HepG2 (cell line): Measurements from ENCODE around the gene KMT2B. TPM values are rescaled to one million over a fixed set of nuclear protein-coding genes. Genes with fewer than 3 reads are reported as not detected.

Experiments used
- ATAC-seq: fragments of 200-7000 bp; cut with Tn5 transposase; 3 replicates; pipeline ENCODE4 v1.9.1; 2020; ENCODE audit warnings: mild to moderate bottlenecking, moderate library complexity
- BruUV-seq: library from RNA; stranded (reverse); fragments of 400-500 nt; replicated peaks from 2 replicates; lab custom pipeline; 2021; lab: Mats Ljungman, UMichigan
- CTCF ChIA-PET: fragments of 300-600 bp; formaldehyde crosslinking; extraction: SDS; loops from one replicate; lab custom pipeline; 2021; ENCODE audit warnings: low total read pairs, inconsistent platforms, low intra/inter-chr PET ratio; lab: Yijun Ruan, JAX
- POLR2A ChIA-PET: fragments of 350-600 bp; sonication (Branson Sonifier 250); formaldehyde crosslinking; loops from one replicate; lab custom pipeline; 2020; ENCODE audit warnings: antibody characterized with exemption, inconsistent platforms; lab: Yijun Ruan, JAX
- DNase-seq: peaks from one replicate; pipeline ENCODE4 v3.0.0-alpha.2; 2015; ENCODE audit warnings: low spot score
- FAIRE-seq: peaks from 3 replicates; lab custom pipeline; 2011; peaks lifted over from hg19 to GRCh38; lab: Jason Lieb, UNC
- H2AFZ ChIP-seq: one replicate; pipeline ENCODE4 v1.6.1; 2011; ENCODE audit warnings: low read length, inconsistent platforms
- H3K27ac ChIP-seq: fragments of 300-600 bp; 3 replicates; pipeline ENCODE4 v1.8.0; 2011; ENCODE audit warnings: mixed run types, mild to moderate bottlenecking, mixed read lengths, low read length, inconsistent platforms; ENCODE audit not compliant: insufficient read depth; ENCODE audit errors: extremely low read length
- H3K27me3 ChIP-seq, 2 experiments: fragments of 200-600 bp in 1 of 2; 2 replicates in 1 of 2; 3 replicates in 1 of 2; pipeline versions ENCODE4 v1.6.0 to v1.8.0; 2011; ENCODE audit warnings: low read length in 2 of 2, mild to moderate bottlenecking in 2 of 2, moderate library complexity in 2 of 2, inconsistent platforms in 1 of 2; ENCODE audit not compliant: insufficient read depth in 2 of 2, control insufficient read depth in 1 of 2
- H3K36me3 ChIP-seq, 2 experiments: fragments of 200-600 bp in 1 of 2; replicated peaks in 1 of 2; 2 replicates in 1 of 2; 3 replicates in 1 of 2; pipeline versions ENCODE4 v1.5.1 to v1.8.0; 2011; ENCODE audit warnings: low read length in 2 of 2, inconsistent platforms in 1 of 2; ENCODE audit not compliant: insufficient read depth in 2 of 2, control insufficient read depth in 1 of 2
- H3K4me1 ChIP-seq: 2 replicates; pipeline ENCODE4 v1.5.1; 2012; ENCODE audit warnings: low read length, inconsistent platforms; ENCODE audit not compliant: insufficient read depth
- H3K4me2 ChIP-seq: 2 replicates; pipeline ENCODE4 v1.6.0; 2011; ENCODE audit warnings: low read depth, low read length, inconsistent platforms
- H3K4me3 ChIP-seq, 3 experiments: fragments of 200-600 bp in 1 of 3; sonication (generic), shearing (Covaris generic) in 1 of 3; replicated peaks in 1 of 3; 2 replicates each; pipeline ENCODE4 v1.5.1; 2011 to 2016; ENCODE audit warnings: low read length in 3 of 3, inconsistent platforms in 2 of 3, low read depth in 2 of 3, mild to moderate bottlenecking in 2 of 3, control low read depth in 1 of 3, mixed read lengths in 1 of 3; ENCODE audit not compliant: insufficient read depth in 1 of 3
- H3K79me2 ChIP-seq: one replicate; pipeline ENCODE4 v1.6.1; 2011; ENCODE audit warnings: low read length, inconsistent platforms; ENCODE audit not compliant: insufficient read depth
- H3K9ac ChIP-seq: 2 replicates; pipeline ENCODE4 v1.6.0; 2011; ENCODE audit warnings: mild to moderate bottlenecking, low read depth, low read length, inconsistent platforms; ENCODE audit not compliant: insufficient read depth
- H3K9me3 ChIP-seq: 2 replicates; pipeline ENCODE4 v1.5.1; 2012; ENCODE audit warnings: mild to moderate bottlenecking, low read length
- H4K20me1 ChIP-seq: 2 replicates; pipeline ENCODE4 v1.6.0; 2011; ENCODE audit warnings: inconsistent platforms, mild to moderate bottlenecking, low read length, moderate library complexity; ENCODE audit not compliant: insufficient read depth
- ATF7 ChIP-seq, 2 experiments: fragments of 450-650 bp in 1 of 2; sonication (generic) in 1 of 2; formaldehyde crosslinking in 1 of 2; IDR thresholded peaks; 2 replicates each; pipeline versions ENCODE4 v1.4.0 to v1.6.1; 2016 to 2020; ENCODE audit warnings: antibody characterized with exemption in 1 of 2, mild to moderate bottlenecking in 1 of 2, missing genetic modification reagents in 1 of 2
- GATA4 ChIP-seq: sonication (generic); IDR thresholded peaks from 2 replicates; pipeline ENCODE4 v1.6.1; 2016; ENCODE audit warnings: antibody characterized with exemption, low read depth, borderline replicate concordance
- IKZF1 ChIP-seq: fragments of 450-650 bp; IDR thresholded peaks from 2 replicates; pipeline ENCODE4 v1.7.1; 2016
- MTERF4 ChIP-seq: sonication (generic); formaldehyde crosslinking; IDR thresholded peaks from 2 replicates; pipeline ENCODE4 v1.8.0; 2023; ENCODE audit warnings: mild to moderate bottlenecking, missing genetic modification reagents
- NCOR1 ChIP-seq: fragments of 200-600 bp; sonication (generic); IDR thresholded peaks from 2 replicates; pipeline ENCODE4 v1.7.0; 2017; ENCODE audit warnings: antibody characterized with exemption, low read length, borderline replicate concordance
- NR2F6 ChIP-seq, 2 experiments: IDR thresholded peaks; 2 replicates each; pipeline ENCODE4 v1.6.1; 2016; ENCODE audit warnings: antibody characterized with exemption in 1 of 2, mild to moderate bottlenecking in 1 of 2
- PAF1 ChIP-seq: IDR thresholded peaks from 2 replicates; pipeline ENCODE4 v1.6.1; 2016; ENCODE audit warnings: missing genetic modification reagents, missing compliant biosample characterization
- RARA ChIP-seq: IDR thresholded peaks from 2 replicates; pipeline ENCODE4 v1.6.1; 2016; ENCODE audit warnings: missing genetic modification reagents, missing compliant biosample characterization
- SMAD9 ChIP-seq: sonication (generic); formaldehyde crosslinking; IDR thresholded peaks from 2 replicates; pipeline ENCODE4 v1.5.1; 2020; ENCODE audit warnings: mild to moderate bottlenecking, missing genetic modification reagents
- TAF15 ChIP-seq: fragments of 200-400 bp; formaldehyde crosslinking; IDR thresholded peaks from one replicate; pipeline ENCODE4 v1.6.1; 2018; ENCODE audit warnings: mild to moderate bottlenecking, low read depth, low read length; ENCODE audit not compliant: poor library complexity, severe bottlenecking
- TEF ChIP-seq: sonication (generic); formaldehyde crosslinking; IDR thresholded peaks from 2 replicates; pipeline ENCODE4 v1.5.0; 2020; ENCODE audit warnings: missing genetic modification reagents
- ZBTB7B ChIP-seq: sonication (generic); formaldehyde crosslinking; IDR thresholded peaks from 2 replicates; pipeline ENCODE4 v1.4.0; 2020; ENCODE audit warnings: missing genetic modification reagents
- ZC3H13 ChIP-seq: sonication (generic); formaldehyde crosslinking; IDR thresholded peaks from 2 replicates; pipeline ENCODE4 v1.8.1; 2023; ENCODE audit warnings: mild to moderate bottlenecking, missing genetic modification reagents, moderate library complexity
- ZNF160 ChIP-seq: sonication (generic); formaldehyde crosslinking; IDR thresholded peaks from 2 replicates; pipeline ENCODE4 v1.8.0; 2022; ENCODE audit warnings: mild to moderate bottlenecking, inconsistent platforms, missing genetic modification reagents
- ZNF460 ChIP-seq: sonication (generic); formaldehyde crosslinking; IDR thresholded peaks from 2 replicates; pipeline ENCODE4 v1.5.1; 2020; ENCODE audit warnings: missing genetic modification reagents, mild to moderate bottlenecking, borderline replicate concordance
- ZNF788 ChIP-seq: sonication (generic); formaldehyde crosslinking; IDR thresholded peaks from 2 replicates; pipeline ENCODE4 v1.5.0; 2020; ENCODE audit warnings: mild to moderate bottlenecking, missing genetic modification reagents, borderline replicate concordance
- WGBS: methylation state at CpG from one replicate; pipeline ENCODE4 v1.1.6; 2017; ENCODE audit warnings: low lambda C conversion rate; 5-methylcytosine and 5-hydroxymethylcytosine counted together
- in situ Hi-C: cut with HindIII; loops from 2 replicates; pipeline ENCODE4 v1.10.0; 2017; ENCODE audit warnings: low pct_unique_long_range_greater_than_20kb; ENCODE audit not compliant: extremely low pct_ligation_motif_present
- intact Hi-C: fragments of 100-400 bp; cut with micrococcal nuclease; formaldehyde crosslinking; loops from one replicate; pipeline ENCODE4 v1.10.0; 2022; ENCODE audit not compliant: unreplicated experiment
- polyA plus RNA-seq, 8 experiments: library from polyadenylated mRNA; depleted of rRNA in 3 of 8; stranded (reverse) in 7 of 8; unstranded in 1 of 8; fragments of >200 nt; fragmentation: Illumina TruSeq in 4 of 8; extraction: Trizol in 4 of 8; gene quantifications; 2 replicates each; pipeline versions ENCODE4 v1.2.1 to v1.2.3, GENCODE V29; 2011 to 2016; ENCODE audit warnings: low read depth in 4 of 8, missing spikeins in 1 of 8, mixed read lengths in 1 of 8; ENCODE audit not compliant: insufficient read depth in 1 of 8
- total RNA-seq, 5 experiments: library from RNA; depleted of rRNA; stranded (reverse); fragments of >200 nt; fragmentation: Illumina TruSeq; extraction: Trizol; gene quantifications; 2 replicates each; pipeline ENCODE4 v1.2.3, GENCODE V29; 2016; ENCODE audit warnings: low read depth in 1 of 5
- TF ChIP-seq, protein P1 (sequence below): sonication (generic); formaldehyde crosslinking; IDR thresholded peaks from 2 replicates; pipeline ENCODE4 v1.4.0; 2020; ENCODE audit warnings: missing genetic modification reagents, mild to moderate bottlenecking, borderline replicate concordance

The KMT2B gene
- total and polyA plus RNA-seq, 2 of the 13 experiments (the other 11 are each of a cell fraction or from before 2014, with no cell fraction given) = 6.2 to 16.9 TPM

DNA sequence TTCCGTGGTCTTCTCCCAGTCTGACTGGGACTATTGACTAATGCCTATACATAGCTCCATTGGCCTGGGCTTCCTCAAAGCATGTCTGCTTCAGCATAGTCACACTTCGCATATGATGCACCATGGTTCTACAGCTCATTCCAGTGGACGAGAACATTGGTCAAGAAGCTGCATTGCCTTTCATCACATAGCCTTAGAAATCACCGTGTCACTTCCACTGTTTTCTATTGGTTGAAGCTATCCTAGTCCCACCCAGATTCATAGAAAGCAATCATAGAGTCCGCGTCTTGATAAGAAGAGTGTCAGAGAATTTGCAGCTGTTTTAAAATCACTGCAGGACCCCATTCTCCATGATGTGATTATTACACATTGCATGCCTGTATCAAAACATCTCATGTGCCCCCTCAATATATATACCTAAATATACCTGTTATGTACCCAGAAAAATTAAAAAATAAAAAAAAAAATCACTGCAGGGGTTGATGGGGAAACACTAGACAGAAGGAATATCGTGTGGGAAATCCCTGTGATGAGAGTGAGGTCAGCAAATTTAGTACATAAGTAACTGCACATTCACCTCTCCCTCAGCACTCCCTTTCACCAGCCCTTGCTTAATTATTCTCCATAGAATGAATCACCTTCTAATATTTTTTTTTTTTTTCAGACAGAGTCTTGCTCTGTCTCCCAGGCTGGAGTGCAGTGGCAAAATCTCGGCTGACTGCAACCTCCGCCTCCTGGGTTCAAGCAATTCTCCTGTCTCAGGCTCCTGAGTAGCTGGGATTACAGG lies 55.4 kb downstream of the KMT2B start:
- H3K79me2 ChIP-seq = no peaks in the 10 kb centered on the region
- H3K27me3 ChIP-seq = no peaks in the 10 kb centered on the region
- no peak overlapping the region for H2AFZ ChIP-seq
- POLR2A ChIA-PET = no interaction called here
- DNase-seq = no peak
- intact Hi-C loops (no loop called here), in situ Hi-C loops (no loop called here)
- BruUV-seq = no TSS peak
- H3K4me3 ChIP-seq = no peak overlapping the region
- TF ChIP-seq, protein P1, sequence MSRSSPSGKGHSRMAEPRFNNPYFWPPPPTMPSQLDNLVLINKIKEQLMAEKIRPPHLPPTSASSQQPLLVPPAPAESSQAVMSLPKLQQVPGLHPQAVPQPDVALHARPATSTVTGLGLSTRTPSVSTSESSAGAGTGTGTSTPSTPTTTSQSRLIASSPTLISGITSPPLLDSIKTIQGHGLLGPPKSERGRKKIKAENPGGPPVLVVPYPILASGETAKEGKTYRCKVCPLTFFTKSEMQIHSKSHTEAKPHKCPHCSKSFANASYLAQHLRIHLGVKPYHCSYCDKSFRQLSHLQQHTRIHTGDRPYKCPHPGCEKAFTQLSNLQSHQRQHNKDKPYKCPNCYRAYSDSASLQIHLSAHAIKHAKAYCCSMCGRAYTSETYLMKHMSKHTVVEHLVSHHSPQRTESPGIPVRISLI (CRISPR knock-in tag) = no peak
- no peak for TF ChIP-seq ATF7 (IDR thresholded peaks at IDR 0.05)
- no peak for TF ChIP-seq ATF7 (CRISPR knock-in tag; IDR thresholded peaks at IDR 0.05)
- TF ChIP-seq ZC3H13 = no peak
- no peak for TF ChIP-seq ZNF460 (CRISPR knock-in tag)
- TF ChIP-seq MTERF4 (CRISPR knock-in tag) = no peak
- no peak for TF ChIP-seq ZBTB7B
- no peak for TF ChIP-seq PAF1 (CRISPR knock-in tag)
- TF ChIP-seq IKZF1 = no peak
- no peak for TF ChIP-seq TAF15
- TF ChIP-seq ZNF160 (CRISPR knock-in tag) = no peak
- TF ChIP-seq TEF (CRISPR knock-in tag) = no peak
- TF ChIP-seq GATA4 = no peak
- TF ChIP-seq ZNF788 = no peak
- no peak for TF ChIP-seq NR2F6 (IDR thresholded peaks at IDR 0.05)
- no peak for TF ChIP-seq NR2F6 (CRISPR knock-in tag; IDR thresholded peaks at IDR 0.05)
- no peak for TF ChIP-seq SMAD9
- TF ChIP-seq NCOR1 = no peak
- no peak for TF ChIP-seq RARA
- no peak overlapping the region for H3K4me2 ChIP-seq
- H3K4me1 ChIP-seq = peaks cover 41% of the 10 kb centered on the region
- FAIRE-seq = no peak
- ATAC-seq = no peak
- H3K27ac ChIP-seq = no peak overlapping the region
- H3K9ac ChIP-seq = no peak overlapping the region
- H4K20me1 ChIP-seq = no peaks in the 10 kb centered on the region
- no peaks in the 10 kb centered on the region for H3K9me3 ChIP-seq
- H3K36me3 ChIP-seq = no peaks in the 10 kb centered on the region; a peak in 1 of 5 replicates
- WGBS = 74% methylated on average over 9 of the region's 9 CpGs
- CTCF ChIA-PET = no interaction called here
